ENCODE results near the gene FBRSL1. TPM values are rescaled to one million over a fixed set of nuclear protein-coding genes. Genes with fewer than 3 reads are reported as not detected.
"Not testable (repeated sequence)": the region's sequence is repeated elsewhere in the genome, so short reads cannot be mapped to it uniquely, and the experiment has no call there.

FBRSL1 gene
- total RNA-seq, 1 donor from 2014 or later = 211 TPM

GRCh38 chr12:132462788-132463187, 27.2 kb upstream of the FBRSL1 start:
- Mint-ChIP-seq H3K9me3 (ENCODE audit: unreplicated experiment) (peaks cover 7% of the 10 kb centered on the region), H3K27ac (ENCODE audit: unreplicated experiment) (no peak overlapping the region), H3K27me3 (ENCODE audit: unreplicated experiment) (peaks cover 7% of the 10 kb centered on the region), H3K36me3 (ENCODE audit: unreplicated experiment) (no peaks in the 10 kb centered on the region), H3K4me3 (ENCODE audit: unreplicated experiment) (no peak overlapping the region), H3K4me1 (ENCODE audit: low read depth, unreplicated experiment) (peaks cover 9% of the 10 kb centered on the region)
- DNase-seq = no peak
- TF ChIP-seq CTCF (IDR thresholded peaks at IDR 0.05; ENCODE audit: partially characterized antibody, unreplicated experiment) = no peak

GRCh38 chr12:132463284-132463924, 26.5 kb upstream of the FBRSL1 start:
- H3K4me1 Mint-ChIP-seq (ENCODE audit: low read depth, unreplicated experiment) = peaks cover 10% of the 10 kb centered on the region
- H3K27me3 Mint-ChIP-seq (ENCODE audit: unreplicated experiment); H3K27ac Mint-ChIP-seq (ENCODE audit: unreplicated experiment); DNase-seq; H3K4me3 Mint-ChIP-seq (ENCODE audit: unreplicated experiment); H3K9me3 Mint-ChIP-seq (ENCODE audit: unreplicated experiment); H3K36me3 Mint-ChIP-seq (ENCODE audit: unreplicated experiment): not testable (repeated sequence)

- H3K4me1 Mint-ChIP-seq (ENCODE audit: low read depth, unreplicated experiment); H3K4me3 Mint-ChIP-seq (ENCODE audit: unreplicated experiment); DNase-seq; H3K27ac Mint-ChIP-seq (ENCODE audit: unreplicated experiment); H3K27me3 Mint-ChIP-seq (ENCODE audit: unreplicated experiment); H3K9me3 Mint-ChIP-seq (ENCODE audit: unreplicated experiment); H3K36me3 Mint-ChIP-seq (ENCODE audit: unreplicated experiment): not testable (repeated sequence)
Observed at GRCh38 chr12:132464304-132464703, 25.6 kb upstream of the FBRSL1 start.

GRCh38 chr12:132464820-132465219, 25.1 kb upstream of the FBRSL1 start:
- Mint-ChIP-seq H3K27me3 (ENCODE audit: unreplicated experiment) (peaks cover 7% of the 10 kb centered on the region), H3K27ac (ENCODE audit: unreplicated experiment) (no peak overlapping the region), H3K9me3 (ENCODE audit: unreplicated experiment) (peaks cover 12% of the 10 kb centered on the region), H3K4me3 (ENCODE audit: unreplicated experiment) (no peak overlapping the region), H3K36me3 (ENCODE audit: unreplicated experiment) (no peaks in the 10 kb centered on the region), H3K4me1 (ENCODE audit: low read depth, unreplicated experiment) (peaks cover 12% of the 10 kb centered on the region)
- no peak for TF ChIP-seq CTCF (IDR thresholded peaks at IDR 0.05; ENCODE audit: partially characterized antibody, unreplicated experiment)
- no peak for DNase-seq

GRCh38 chr12:132465269-132466190, 24.4 kb upstream of the FBRSL1 start:
- Mint-ChIP-seq H3K27ac (ENCODE audit: unreplicated experiment) (no peak overlapping the region), H3K36me3 (ENCODE audit: unreplicated experiment) (no peaks in the 10 kb centered on the region), H3K9me3 (ENCODE audit: unreplicated experiment) (peaks cover 10% of the 10 kb centered on the region), H3K4me1 (ENCODE audit: low read depth, unreplicated experiment) (peaks cover 16% of the 10 kb centered on the region), H3K27me3 (ENCODE audit: unreplicated experiment) (peaks cover 7% of the 10 kb centered on the region), H3K4me3 (ENCODE audit: unreplicated experiment) (peak overlapping the region; percentile 67)
- peak; percentile 23 for DNase-seq
- no peak for TF ChIP-seq CTCF (IDR thresholded peaks at IDR 0.05; ENCODE audit: partially characterized antibody, unreplicated experiment)

Measured in glutamatergic neuron (in vitro differentiated cells).